ENCODE results near the gene ST6GALNAC5.
"Not testable (repeated sequence)": the region's sequence is repeated elsewhere in the genome, so short reads cannot be mapped to it uniquely, and the experiment has no call there.

ST6GALNAC5 gene

GRCh38 chr1:76867342-76868130, at the start of gene ST6GALNAC5:
TSS of gene ST6GALNAC5 (plus strand) at chr1:76867480.
- Histone ChIP-seq H3K36me3 (ENCODE audit: control insufficient read depth in 2 of 2, insufficient read depth in 2 of 2, low read length in 2 of 2) (no peaks in the 10 kb centered on the region), H3K4me1 (ENCODE audit: control insufficient read depth, insufficient read depth, low read length) (peaks cover 21% of the 10 kb centered on the region), H3K9ac (ENCODE audit: low read length in 2 of 2) (peak within 1 kb of the TSS; percentile 47 to 67), H3K27me3 (ENCODE audit: control insufficient read depth in 1 of 2, insufficient read depth in 2 of 2, low read length in 2 of 2) (no peaks in the 10 kb centered on the region), H3K4me3 (ENCODE audit: low read length in 2 of 2) (peak within 1 kb of the TSS; percentile 76 to 83), H3K9me3 (ENCODE audit: control insufficient read depth in 2 of 2, low read length in 2 of 2) (no peaks in the 10 kb centered on the region), H3K27ac (ENCODE audit: low read length) (peak within 1 kb of the TSS; percentile 77)

- Histone ChIP-seq H3K9ac (ENCODE audit: low read length in 2 of 2) (no peak overlapping the region), H3K9me3 (ENCODE audit: control insufficient read depth in 2 of 2, low read length in 2 of 2) (no peaks in the 10 kb centered on the region), H3K27ac (ENCODE audit: low read length) (no peak overlapping the region), H3K27me3 (ENCODE audit: control insufficient read depth in 1 of 2, insufficient read depth in 2 of 2, low read length in 2 of 2) (no peaks in the 10 kb centered on the region), H3K4me1 (ENCODE audit: control insufficient read depth, insufficient read depth, low read length) (no peaks in the 10 kb centered on the region), H3K36me3 (ENCODE audit: control insufficient read depth in 2 of 2, insufficient read depth in 2 of 2, low read length in 2 of 2) (no peaks in the 10 kb centered on the region), H3K4me3 (ENCODE audit: low read length in 2 of 2) (no peak overlapping the region)
Observed at GRCh38 chr1:76820028-76820427, 47.3 kb upstream of the ST6GALNAC5 start.

GRCh38 chr1:76822961-76823360, 44.3 kb upstream of the ST6GALNAC5 start:
- H3K4me3 ChIP-seq (ENCODE audit: low read length in 2 of 2); H3K9ac ChIP-seq (ENCODE audit: low read length in 2 of 2); H3K9me3 ChIP-seq (ENCODE audit: control insufficient read depth in 2 of 2, low read length in 2 of 2); H3K36me3 ChIP-seq (ENCODE audit: control insufficient read depth in 2 of 2, insufficient read depth in 2 of 2, low read length in 2 of 2); H3K27me3 ChIP-seq (ENCODE audit: control insufficient read depth in 1 of 2, insufficient read depth in 2 of 2, low read length in 2 of 2); H3K27ac ChIP-seq (ENCODE audit: low read length); H3K4me1 ChIP-seq (ENCODE audit: control insufficient read depth, insufficient read depth, low read length): not testable (repeated sequence)

- H3K27me3 ChIP-seq (ENCODE audit: control insufficient read depth in 1 of 2, insufficient read depth in 2 of 2, low read length in 2 of 2), result no peaks in the 10 kb centered on the region
- no peaks in the 10 kb centered on the region for H3K4me1 ChIP-seq (ENCODE audit: control insufficient read depth, insufficient read depth, low read length)
- H3K36me3 ChIP-seq (ENCODE audit: control insufficient read depth in 2 of 2, insufficient read depth in 2 of 2, low read length in 2 of 2), result no peaks in the 10 kb centered on the region
- H3K9me3 ChIP-seq (ENCODE audit: control insufficient read depth in 2 of 2, low read length in 2 of 2), result no peaks in the 10 kb centered on the region
- H3K4me3 ChIP-seq (ENCODE audit: low read length in 2 of 2), result no peak overlapping the region
- no peak overlapping the region for H3K9ac ChIP-seq (ENCODE audit: low read length in 2 of 2)
- no peak overlapping the region for H3K27ac ChIP-seq (ENCODE audit: low read length)
Observed at GRCh38 chr1:76824106-76824505, 43.2 kb upstream of the ST6GALNAC5 start.

GRCh38 chr1:76826072-76826845, 41.0 kb upstream of the ST6GALNAC5 start:
- H3K9me3 ChIP-seq (ENCODE audit: control insufficient read depth in 2 of 2, low read length in 2 of 2), result no peaks in the 10 kb centered on the region
- H3K27me3 ChIP-seq (ENCODE audit: control insufficient read depth in 1 of 2, insufficient read depth in 2 of 2, low read length in 2 of 2), result no peaks in the 10 kb centered on the region
- H3K27ac ChIP-seq (ENCODE audit: low read length), result no peak overlapping the region
- H3K36me3 ChIP-seq (ENCODE audit: control insufficient read depth in 2 of 2, insufficient read depth in 2 of 2, low read length in 2 of 2), result no peaks in the 10 kb centered on the region
- no peak overlapping the region for H3K9ac ChIP-seq (ENCODE audit: low read length in 2 of 2)
- H3K4me1 ChIP-seq (ENCODE audit: control insufficient read depth, insufficient read depth, low read length), result no peaks in the 10 kb centered on the region
- H3K4me3 ChIP-seq (ENCODE audit: low read length in 2 of 2), result no peak overlapping the region

- H3K27ac ChIP-seq (ENCODE audit: low read length), result no peak overlapping the region
- no peaks in the 10 kb centered on the region for H3K9me3 ChIP-seq (ENCODE audit: control insufficient read depth in 2 of 2, low read length in 2 of 2)
- no peak overlapping the region for H3K9ac ChIP-seq (ENCODE audit: low read length in 2 of 2)
- H3K4me3 ChIP-seq (ENCODE audit: low read length in 2 of 2), result no peak overlapping the region
- H3K4me1 ChIP-seq (ENCODE audit: control insufficient read depth, insufficient read depth, low read length), result no peaks in the 10 kb centered on the region
- no peaks in the 10 kb centered on the region for H3K27me3 ChIP-seq (ENCODE audit: control insufficient read depth in 1 of 2, insufficient read depth in 2 of 2, low read length in 2 of 2)
- H3K36me3 ChIP-seq (ENCODE audit: control insufficient read depth in 2 of 2, insufficient read depth in 2 of 2, low read length in 2 of 2), result no peaks in the 10 kb centered on the region
Observed at GRCh38 chr1:76827066-76827465, 40.2 kb upstream of the ST6GALNAC5 start.

- Histone ChIP-seq H3K36me3 (ENCODE audit: control insufficient read depth in 2 of 2, insufficient read depth in 2 of 2, low read length in 2 of 2) (no peaks in the 10 kb centered on the region), H3K9me3 (ENCODE audit: control insufficient read depth in 2 of 2, low read length in 2 of 2) (no peaks in the 10 kb centered on the region), H3K27me3 (ENCODE audit: control insufficient read depth in 1 of 2, insufficient read depth in 2 of 2, low read length in 2 of 2) (no peaks in the 10 kb centered on the region), H3K9ac (ENCODE audit: low read length in 2 of 2) (no peak overlapping the region), H3K4me3 (ENCODE audit: low read length in 2 of 2) (no peak overlapping the region), H3K4me1 (ENCODE audit: control insufficient read depth, insufficient read depth, low read length) (no peaks in the 10 kb centered on the region), H3K27ac (ENCODE audit: low read length) (no peak overlapping the region)
Observed at GRCh38 chr1:76830373-76830772, 36.9 kb upstream of the ST6GALNAC5 start.

GRCh38 chr1:76832521-76832920, 34.8 kb upstream of the ST6GALNAC5 start:
- Histone ChIP-seq H3K9ac (ENCODE audit: low read length in 2 of 2) (no peak overlapping the region), H3K4me3 (ENCODE audit: low read length in 2 of 2) (no peak overlapping the region), H3K27me3 (ENCODE audit: control insufficient read depth in 1 of 2, insufficient read depth in 2 of 2, low read length in 2 of 2) (no peaks in the 10 kb centered on the region), H3K4me1 (ENCODE audit: control insufficient read depth, insufficient read depth, low read length) (no peaks in the 10 kb centered on the region), H3K36me3 (ENCODE audit: control insufficient read depth in 2 of 2, insufficient read depth in 2 of 2, low read length in 2 of 2) (no peaks in the 10 kb centered on the region), H3K27ac (ENCODE audit: low read length) (no peak overlapping the region), H3K9me3 (ENCODE audit: control insufficient read depth in 2 of 2, low read length in 2 of 2) (no peaks in the 10 kb centered on the region)

- H3K27ac ChIP-seq (ENCODE audit: low read length), result no peak overlapping the region
- H3K36me3 ChIP-seq (ENCODE audit: control insufficient read depth in 2 of 2, insufficient read depth in 2 of 2, low read length in 2 of 2), result no peaks in the 10 kb centered on the region
- no peaks in the 10 kb centered on the region for H3K4me1 ChIP-seq (ENCODE audit: control insufficient read depth, insufficient read depth, low read length)
- H3K4me3 ChIP-seq (ENCODE audit: low read length in 2 of 2), result no peak overlapping the region
- no peaks in the 10 kb centered on the region for H3K9me3 ChIP-seq (ENCODE audit: control insufficient read depth in 2 of 2, low read length in 2 of 2)
- H3K9ac ChIP-seq (ENCODE audit: low read length in 2 of 2), result no peak overlapping the region
- no peaks in the 10 kb centered on the region for H3K27me3 ChIP-seq (ENCODE audit: control insufficient read depth in 1 of 2, insufficient read depth in 2 of 2, low read length in 2 of 2)
Observed at GRCh38 chr1:76833151-76833550, 34.1 kb upstream of the ST6GALNAC5 start.

- Histone ChIP-seq H3K4me1 (ENCODE audit: control insufficient read depth, insufficient read depth, low read length) (no peaks in the 10 kb centered on the region), H3K4me3 (ENCODE audit: low read length in 2 of 2) (no peak overlapping the region), H3K27ac (ENCODE audit: low read length) (no peak overlapping the region), H3K36me3 (ENCODE audit: control insufficient read depth in 2 of 2, insufficient read depth in 2 of 2, low read length in 2 of 2) (no peaks in the 10 kb centered on the region), H3K27me3 (ENCODE audit: control insufficient read depth in 1 of 2, insufficient read depth in 2 of 2, low read length in 2 of 2) (no peaks in the 10 kb centered on the region), H3K9me3 (ENCODE audit: control insufficient read depth in 2 of 2, low read length in 2 of 2) (no peaks in the 10 kb centered on the region), H3K9ac (ENCODE audit: low read length in 2 of 2) (no peak overlapping the region)
Observed at GRCh38 chr1:76833856-76834255, 33.4 kb upstream of the ST6GALNAC5 start.

GRCh38 chr1:76835203-76835602, 32.1 kb upstream of the ST6GALNAC5 start:
- H3K9ac ChIP-seq (ENCODE audit: low read length in 2 of 2), result no peak overlapping the region
- no peak overlapping the region for H3K4me3 ChIP-seq (ENCODE audit: low read length in 2 of 2)
- no peaks in the 10 kb centered on the region for H3K4me1 ChIP-seq (ENCODE audit: control insufficient read depth, insufficient read depth, low read length)
- H3K36me3 ChIP-seq (ENCODE audit: control insufficient read depth in 2 of 2, insufficient read depth in 2 of 2, low read length in 2 of 2), result no peaks in the 10 kb centered on the region
- H3K27ac ChIP-seq (ENCODE audit: low read length), result no peak overlapping the region
- no peaks in the 10 kb centered on the region for H3K9me3 ChIP-seq (ENCODE audit: control insufficient read depth in 2 of 2, low read length in 2 of 2)
- H3K27me3 ChIP-seq (ENCODE audit: control insufficient read depth in 1 of 2, insufficient read depth in 2 of 2, low read length in 2 of 2), result no peaks in the 10 kb centered on the region
